ENCODE data around the gene CIART.
"Not testable (repeated sequence)": the region's sequence is repeated elsewhere in the genome, so short reads cannot be mapped to it uniquely, and the experiment has no call there.

CIART gene

DNA sequence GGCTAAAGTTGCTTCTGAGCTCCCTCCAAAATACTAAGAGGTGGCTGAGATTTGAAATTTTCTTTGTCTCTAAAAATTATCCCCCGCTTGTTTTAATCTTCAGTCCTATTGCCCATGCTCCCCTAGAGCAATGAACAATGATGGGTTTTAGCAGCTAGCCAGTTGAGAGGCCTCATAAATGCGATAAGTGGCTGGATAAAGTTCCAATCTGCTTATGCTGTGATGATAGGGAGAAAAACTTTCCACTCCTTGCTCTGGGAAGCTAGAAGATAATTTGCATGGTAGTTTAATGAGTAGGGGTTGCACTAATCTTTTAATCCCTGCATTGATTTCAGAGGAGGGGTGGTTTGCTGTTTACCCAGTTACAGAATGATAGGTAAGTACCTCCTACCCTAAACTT lies 29.4 kb downstream of the CIART start:
- DNase-seq: no peak

DNA sequence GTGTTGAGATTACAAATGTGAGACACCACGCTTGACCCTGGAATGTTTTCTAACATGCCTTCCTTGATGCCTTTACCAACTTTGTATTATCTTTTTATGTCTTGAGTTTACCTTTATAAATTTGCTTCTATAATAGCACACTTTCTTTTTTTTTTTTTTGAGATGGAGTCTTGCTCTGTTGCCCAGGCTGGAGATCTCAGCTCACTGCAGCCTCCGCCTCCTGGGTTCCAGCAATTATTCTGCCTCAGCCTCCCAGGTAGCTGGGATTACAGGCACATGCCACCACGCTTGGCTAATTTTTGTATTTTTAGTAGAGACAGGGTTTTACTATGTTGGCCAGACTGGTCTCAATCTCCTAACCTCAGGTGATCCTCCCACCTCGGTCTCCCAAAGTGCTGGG lies 32.3 kb downstream of the CIART start:
- DNase-seq: not testable (repeated sequence)

DNA sequence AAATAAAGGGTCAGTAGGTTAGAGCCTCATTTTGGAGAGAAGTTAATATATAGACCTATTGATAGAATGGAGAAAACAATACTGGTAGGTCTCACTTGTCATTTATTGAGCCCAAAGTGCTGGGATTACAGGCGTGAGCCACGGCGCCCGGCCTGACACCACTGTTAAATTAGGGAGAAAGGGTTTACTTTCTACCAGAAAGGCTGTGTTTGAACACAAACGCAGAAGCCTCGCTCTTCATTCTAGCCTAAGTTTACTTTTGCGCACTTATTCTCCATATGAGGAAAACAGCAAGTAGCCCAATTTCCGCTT lies 38.3 kb downstream of the CIART start:
- DNase-seq: no peak

DNA sequence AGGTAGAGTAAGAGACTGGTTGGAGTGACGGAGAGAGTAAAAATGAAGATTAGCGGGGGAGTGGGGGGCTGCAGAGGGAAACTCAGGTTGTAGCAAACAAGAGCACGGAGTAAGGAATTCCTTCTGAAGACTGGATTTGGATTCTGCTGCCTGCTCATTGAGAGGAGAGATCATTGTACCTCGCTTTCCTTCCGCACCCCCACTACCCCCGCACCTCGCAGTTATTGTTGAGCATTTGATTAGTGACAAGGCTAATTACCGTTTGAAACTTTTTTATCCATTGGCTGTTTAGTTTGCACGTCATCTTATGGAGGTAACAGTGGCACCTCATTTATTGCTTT lies 39.4 kb downstream of the CIART start:
- DNase-seq: no peak

DNA sequence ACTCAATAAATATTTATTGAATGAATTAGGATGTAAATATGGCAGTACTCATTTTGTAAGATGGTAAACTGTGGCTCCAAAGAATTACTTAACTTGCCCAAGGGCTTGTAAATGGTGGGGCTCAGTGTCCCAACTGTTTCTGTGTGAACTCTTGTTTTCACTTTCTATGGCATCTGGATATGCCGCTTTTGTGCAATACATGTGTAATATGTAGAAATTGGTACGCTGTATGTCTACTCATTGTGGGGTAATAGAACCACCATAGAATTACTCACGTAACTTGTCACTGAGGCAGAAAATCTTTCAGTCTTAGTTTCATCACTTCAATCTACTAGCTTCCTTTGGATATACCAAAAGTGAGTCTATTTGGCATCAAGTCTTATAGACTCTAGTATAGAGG lies 40.0 kb downstream of the CIART start:
- DNase-seq: no peak

DNA sequence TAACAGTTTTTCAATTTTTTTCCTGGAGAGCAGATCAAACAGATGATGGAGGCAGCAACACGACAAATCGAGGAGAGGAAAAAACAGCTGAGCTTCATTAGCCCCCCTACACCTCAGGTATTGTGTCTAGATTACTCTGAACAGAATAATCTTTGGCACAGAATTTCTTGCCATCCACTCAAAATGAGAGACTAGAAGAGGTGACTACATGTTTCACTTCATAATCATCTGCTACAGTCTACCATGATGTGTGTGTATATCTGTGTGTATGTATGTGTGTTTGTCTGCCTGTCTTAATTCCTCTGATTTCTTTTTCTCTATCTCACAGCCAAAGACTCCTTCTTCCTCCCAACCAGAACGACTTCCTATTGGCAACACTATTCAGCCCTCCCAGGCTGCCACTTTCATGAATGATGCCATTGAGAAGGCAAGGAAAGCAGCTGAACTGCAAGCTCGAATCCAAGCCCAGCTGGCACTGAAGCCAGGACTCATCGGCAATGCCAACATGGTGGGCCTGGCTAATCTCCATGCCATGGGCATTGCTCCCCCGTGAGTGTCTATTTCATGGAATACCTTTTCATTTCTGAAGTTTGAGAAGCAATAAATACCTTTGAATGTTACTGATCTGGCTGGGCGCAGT lies 50.4 kb downstream of the CIART start:
- no peak for DNase-seq

Measured in NCI-H446 (cell line).